CD4-positive, alpha-beta T cell treated with Interleukin-4 for 1 hour (primary cell): ENCODE data around the gene UVSSA.
"Not testable (repeated sequence)": the region's sequence is repeated elsewhere in the genome, so short reads cannot be mapped to it uniquely, and the experiment has no call there.

ENCODE experiments used
- DNase-seq, 2 donors: peaks; one replicate each; pipeline ENCODE4 v3.0.0-alpha.2; 2020 to 2022

The UVSSA gene

GRCh38 chr4:1365271-1366178, 18.5 kb downstream of the UVSSA start:
- DNase-seq: no peak

GRCh38 chr4:1366371-1367229, 19.6 kb downstream of the UVSSA start:
- DNase-seq: no peak

GRCh38 chr4:1367230-1367935, 20.4 kb downstream of the UVSSA start:
- no peak for DNase-seq

DNA sequence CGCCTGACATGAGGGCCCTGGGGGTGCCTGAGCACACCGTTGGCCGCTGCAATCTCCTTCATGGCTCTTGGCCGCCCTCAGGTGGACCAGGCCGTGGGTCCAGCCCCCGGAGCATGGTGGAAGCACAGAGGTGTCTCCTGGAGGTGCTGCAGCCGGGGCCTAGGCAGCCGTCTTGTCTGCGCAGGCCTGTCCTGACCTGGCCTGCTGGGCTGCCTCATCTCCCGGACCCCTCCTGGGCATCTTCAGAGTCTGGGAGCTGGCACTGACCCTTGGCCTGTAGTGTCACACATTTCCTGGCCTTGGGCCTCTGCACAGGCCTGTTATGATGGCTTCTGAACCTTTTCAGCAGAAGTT, 20.9 kb downstream of the UVSSA start:
- no peak for DNase-seq

- DNase-seq: no peak
These were observed 21.5 kb downstream of the UVSSA start for GRCh38 chr4:1368421-1369090.

GRCh38 chr4:1369091-1369450, 22.1 kb downstream of the UVSSA start:
- DNase-seq: no peak

- DNase-seq: no peak
These were observed 22.6 kb downstream of the UVSSA start for GRCh38 chr4:1369479-1370079.

DNA sequence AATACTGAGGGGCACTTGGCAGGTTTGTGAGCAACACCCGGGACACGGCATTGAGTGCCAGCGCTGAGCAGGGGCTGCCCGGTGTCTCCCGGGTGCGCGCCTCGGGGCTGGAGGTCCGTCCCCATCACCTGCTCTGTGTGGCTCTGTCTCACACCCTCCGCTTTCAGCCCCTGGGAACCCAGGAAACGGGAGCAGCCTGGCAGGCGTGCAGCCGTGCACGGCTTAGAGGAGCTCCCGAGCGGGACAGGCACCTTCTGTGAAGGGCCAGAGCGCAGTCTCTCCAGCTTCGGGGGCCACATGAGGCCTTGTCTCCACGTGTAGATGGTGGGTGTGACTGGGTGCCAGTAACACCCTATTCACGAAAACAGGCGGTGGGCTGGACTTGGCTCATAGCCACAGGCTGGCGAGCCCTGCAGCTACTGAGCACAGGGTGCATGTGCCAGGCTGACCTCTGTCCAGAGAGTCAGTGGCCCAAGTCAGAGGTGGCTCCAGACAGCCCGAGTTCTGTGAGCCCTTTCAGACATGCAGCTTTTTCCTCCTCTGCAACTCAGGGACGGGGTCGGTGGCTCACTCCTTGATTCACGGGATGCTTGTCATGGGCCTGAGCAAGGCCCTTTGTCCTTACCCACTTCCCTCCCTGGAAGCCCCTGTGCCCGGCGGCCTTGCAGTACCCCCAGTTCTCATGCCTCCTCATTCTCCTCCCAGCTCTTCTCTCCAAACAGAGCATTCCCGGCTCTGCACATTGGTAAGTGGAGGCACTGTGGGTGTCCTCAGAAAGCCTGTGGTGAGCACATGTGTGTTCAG, 23.5 kb downstream of the UVSSA start:
- DNase-seq: no peak

DNA sequence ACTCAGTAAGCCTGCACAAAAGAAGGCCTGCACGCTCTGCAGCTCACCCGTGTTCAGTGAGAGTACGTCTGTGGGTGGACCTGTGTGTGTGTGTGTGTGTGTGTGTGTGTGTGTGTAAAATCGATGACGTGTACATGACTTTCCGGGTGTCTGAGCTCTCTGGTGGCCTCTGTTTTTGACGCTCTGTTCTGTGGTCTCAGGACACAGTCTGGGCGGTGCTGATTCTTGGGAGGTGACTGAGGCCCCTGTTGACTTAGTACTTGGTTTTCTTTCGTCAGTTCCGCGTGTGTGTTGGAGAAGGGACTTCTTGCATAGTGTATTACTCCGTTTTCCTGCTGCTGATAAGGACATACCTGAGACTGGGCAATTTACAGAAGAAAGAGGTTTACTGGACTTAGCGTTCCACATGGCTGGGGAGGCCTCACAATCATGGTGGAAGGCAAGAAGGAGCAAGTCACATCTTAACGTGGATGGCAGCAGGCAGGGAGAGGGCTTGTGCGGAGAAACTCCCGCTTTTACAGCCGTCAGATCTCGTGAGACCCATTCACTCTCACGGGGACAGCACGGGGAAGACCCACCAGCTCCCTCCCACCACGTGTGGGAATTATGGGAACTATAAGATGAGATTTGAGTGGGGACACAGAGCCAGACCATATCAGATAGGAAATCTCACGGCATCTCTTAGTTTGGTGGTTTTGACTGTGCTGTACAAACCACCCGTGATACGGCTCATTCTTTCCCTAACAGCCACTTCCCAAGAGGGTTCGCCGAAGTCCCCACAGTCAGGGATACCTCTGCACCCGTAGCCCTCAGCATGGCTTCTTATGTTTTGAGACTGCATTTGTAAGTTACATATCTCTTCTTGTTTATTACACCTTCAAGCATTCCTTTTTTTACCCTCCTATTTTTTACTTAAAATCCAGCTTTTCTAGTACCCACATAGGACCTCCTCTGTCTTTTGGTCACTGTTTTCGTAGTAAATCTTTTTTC, 24.5 kb downstream of the UVSSA start:
- DNase-seq: no peak

GRCh38 chr4:1372576-1372975, 25.6 kb downstream of the UVSSA start:
- DNase-seq: not testable (repeated sequence)

DNA sequence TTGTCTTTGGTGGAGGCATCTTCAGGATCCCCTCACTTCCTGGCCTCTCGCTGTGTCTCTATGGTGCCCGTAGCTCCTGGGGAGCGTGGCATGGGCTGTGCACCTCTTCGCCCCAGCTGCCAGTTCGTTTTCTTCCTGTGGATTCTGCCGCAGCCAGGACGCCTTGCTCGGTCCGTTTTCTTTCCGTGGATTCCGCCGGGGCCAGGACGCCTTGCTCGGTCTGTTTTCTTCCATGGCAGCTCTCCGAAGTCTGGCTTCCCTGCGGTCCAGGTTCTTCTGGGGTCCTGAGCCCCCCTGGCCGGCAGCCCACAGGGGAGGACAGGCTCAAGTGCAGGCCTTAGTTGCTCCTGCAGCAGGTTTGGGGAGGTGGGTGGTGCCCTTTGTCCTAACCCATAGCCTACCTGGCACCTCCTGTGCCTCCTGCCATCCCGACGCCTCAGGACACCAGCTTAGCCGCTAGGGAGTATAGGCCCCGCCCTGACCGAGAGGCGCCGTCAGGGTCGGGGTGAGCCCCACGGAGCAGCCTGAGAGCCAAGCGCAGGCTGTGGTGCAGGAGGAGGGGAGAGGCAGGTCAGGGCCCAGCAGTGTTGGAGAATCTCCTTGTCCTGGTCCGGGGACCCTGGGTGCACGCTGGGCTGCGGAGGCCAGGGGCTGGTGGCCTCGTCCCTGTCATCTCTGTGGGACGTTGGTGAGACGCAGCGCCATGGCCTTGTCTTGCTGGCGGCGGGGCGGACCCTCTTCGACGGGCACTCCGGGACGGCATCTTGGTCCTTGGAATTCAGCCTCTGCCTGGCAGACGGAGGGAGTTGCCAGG, 27.1 kb downstream of the UVSSA start:
- DNase-seq: no peak

- no peak for DNase-seq
These were observed 27.7 kb downstream of the UVSSA start for GRCh38 chr4:1374706-1375045.

DNA sequence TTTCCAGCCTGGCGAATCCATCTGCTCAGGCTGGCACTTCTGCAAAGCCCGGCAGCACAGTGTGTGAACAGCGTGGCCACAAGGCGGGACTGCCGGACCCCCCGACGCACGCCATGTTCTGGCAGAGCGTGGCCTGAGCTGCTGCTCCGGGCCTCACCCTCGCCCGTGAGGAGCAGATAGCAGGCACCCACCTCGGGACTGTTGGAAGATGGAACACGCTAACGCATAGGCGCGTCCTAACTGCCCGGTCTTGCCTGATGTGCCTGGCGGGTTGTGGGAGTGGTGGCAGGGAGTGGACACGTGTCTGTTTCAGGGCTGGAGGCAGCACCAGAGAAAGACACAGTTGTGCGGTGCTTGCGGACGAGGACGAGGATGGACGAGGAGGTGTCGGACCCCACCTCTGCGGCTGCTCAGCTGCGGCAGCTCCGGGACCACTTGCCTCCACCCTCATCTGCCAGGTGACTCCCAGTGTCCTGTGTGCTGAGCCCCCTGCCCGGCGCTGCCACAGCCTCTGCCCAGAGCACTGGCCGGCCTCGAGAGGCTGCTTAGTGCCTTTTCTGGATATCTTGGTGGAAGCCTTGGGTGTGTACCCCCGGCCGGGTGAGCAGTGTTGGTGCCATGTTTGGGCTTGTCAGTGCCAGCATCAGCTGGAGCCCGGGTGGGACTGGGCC, 28.2 kb downstream of the UVSSA start:
- DNase-seq: no peak

DNA sequence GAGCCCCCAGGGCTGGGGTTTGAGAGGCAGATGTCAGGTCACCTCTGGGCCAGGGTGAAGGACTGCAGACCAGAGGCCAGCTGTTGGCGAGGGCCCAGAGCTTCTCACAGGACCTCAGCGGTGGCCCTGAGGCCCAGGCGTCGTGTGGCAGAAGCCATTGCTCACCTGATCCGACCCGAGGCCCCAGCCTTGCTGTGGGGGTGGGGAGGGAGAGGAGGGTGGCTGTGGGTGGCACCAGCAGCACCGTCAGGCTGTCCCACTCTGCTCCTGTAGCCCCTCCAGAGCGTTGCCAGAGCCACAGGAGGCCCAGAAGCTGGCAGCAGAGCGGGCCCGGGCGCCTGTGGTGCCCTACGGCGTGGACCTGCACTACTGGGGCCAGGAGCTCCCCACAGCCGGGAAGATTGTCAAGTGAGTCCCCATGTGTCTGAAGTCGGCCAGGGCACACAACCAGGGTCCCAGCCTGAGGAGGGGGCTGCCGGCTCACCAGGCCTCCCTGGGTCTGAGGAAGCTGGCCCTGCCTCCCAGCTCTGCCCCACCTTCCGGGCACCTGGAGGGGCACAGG, 28.8 kb downstream of the UVSSA start:
- no peak for DNase-seq

DNA sequence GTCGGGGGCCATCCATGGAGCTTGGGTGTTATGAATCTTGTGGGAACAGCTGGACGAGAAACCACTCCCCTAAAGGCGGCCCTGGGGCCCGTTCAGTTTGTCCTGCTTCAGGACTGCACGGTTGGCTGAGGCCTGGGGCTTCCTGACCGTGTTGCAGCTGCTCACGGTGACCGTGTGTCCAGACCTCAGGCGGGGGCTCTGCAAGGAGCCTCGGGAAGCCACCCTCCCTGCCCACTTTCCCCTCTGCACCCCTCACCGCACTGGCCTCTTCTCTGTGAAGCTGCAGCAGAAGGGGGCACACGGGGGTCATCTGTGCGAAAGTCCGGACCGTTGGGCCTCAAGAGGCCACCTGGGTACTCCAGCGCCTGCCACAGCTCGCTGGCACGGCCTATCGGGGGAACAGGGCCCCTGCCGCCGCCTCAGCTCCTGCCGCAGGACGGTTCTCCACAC, 29.4 kb downstream of the UVSSA start:
- DNase-seq: no peak

- no peak for DNase-seq
These were observed 30.0 kb downstream of the UVSSA start for GRCh38 chr4:1376841-1377605.

DNA sequence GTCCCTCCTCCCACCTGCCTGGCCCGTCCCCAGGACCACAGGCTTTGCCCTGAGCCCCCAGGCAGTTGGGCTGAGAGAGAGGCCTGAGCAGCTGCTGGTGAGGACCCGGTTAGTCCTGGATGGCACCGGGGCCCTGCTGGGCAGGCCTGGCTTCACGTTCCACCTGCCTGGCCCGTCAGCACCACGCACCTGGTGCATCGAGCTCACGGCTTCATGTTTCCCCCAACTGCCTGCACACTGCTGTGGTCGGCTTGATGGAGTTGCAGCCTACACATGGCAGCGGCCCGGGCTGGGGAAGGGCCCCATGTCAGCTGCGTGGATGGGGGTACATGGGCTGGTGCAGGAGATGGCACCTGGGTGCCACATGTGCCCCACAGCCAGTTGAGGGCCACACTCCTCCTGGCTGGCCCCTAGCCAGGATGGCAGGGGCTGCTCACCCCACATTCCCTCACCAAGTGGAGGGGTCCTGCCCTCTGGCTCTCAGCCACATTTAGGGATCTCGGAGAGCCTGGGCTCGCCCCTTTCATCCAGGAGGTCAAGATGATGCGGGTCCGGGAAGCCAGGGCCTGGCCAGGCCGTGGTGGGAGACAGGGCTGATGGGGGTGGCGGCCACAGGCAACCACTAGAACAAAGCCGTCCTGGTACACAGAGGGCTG, 30.7 kb downstream of the UVSSA start:
- DNase-seq: no peak
